Small intestine (tissue), 7 donors: ENCODE results near the gene IQUB. TPM values are rescaled to one million over a fixed set of nuclear protein-coding genes. Genes with fewer than 3 reads are reported as not detected.
A peak's percentile ranks its signal among the peaks of the same experiment; 100 is the strongest.
"Not testable (repeated sequence)": the region's sequence is repeated elsewhere in the genome, so short reads cannot be mapped to it uniquely, and the experiment has no call there.

ENCODE experiments used
- DNase-seq, 2 donors: peaks; one replicate each; pipeline versions ENCODE4 v3.0.0 to v3.0.0-alpha.2; 2013
- FAIRE-seq: peaks from 2 replicates; lab custom pipeline; 2012; peaks lifted over from hg19 to GRCh38; lab: Jason Lieb, UNC
- H3K27ac ChIP-seq, 3 donors: one replicate each; pipeline ENCODE4 v1.5.1; 2013; ENCODE audit warnings: low read length in 2 of 3, mild to moderate bottlenecking in 2 of 3, control low read depth in 1 of 3, inconsistent platforms in 1 of 3, low read depth in 1 of 3, moderate library complexity in 1 of 3
- H3K27me3 ChIP-seq, 3 donors: one replicate each; pipeline ENCODE4 v1.6.1; 2013; ENCODE audit warnings: low read length in 3 of 3, inconsistent platforms in 1 of 3; ENCODE audit not compliant: control insufficient read depth in 3 of 3, insufficient read depth in 3 of 3
- H3K36me3 ChIP-seq, 3 donors: one replicate each; pipeline ENCODE4 v1.6.1; 2013; ENCODE audit warnings: low read length in 3 of 3, inconsistent platforms in 1 of 3, low read depth in 1 of 3, mild to moderate bottlenecking in 1 of 3, moderate library complexity in 1 of 3; ENCODE audit not compliant: control insufficient read depth in 3 of 3, insufficient read depth in 2 of 3
- H3K4me1 ChIP-seq, 3 donors: one replicate each; pipeline ENCODE4 v1.6.1; 2013; ENCODE audit warnings: low read length in 2 of 3, inconsistent platforms in 1 of 3, low read depth in 1 of 3, mild to moderate bottlenecking in 1 of 3, moderate library complexity in 1 of 3; ENCODE audit not compliant: control insufficient read depth in 3 of 3, insufficient read depth in 2 of 3
- H3K4me3 ChIP-seq, 3 donors: one replicate each; pipeline ENCODE4 v1.5.1; 2013; ENCODE audit warnings: low read length in 3 of 3, control low read depth in 1 of 3, inconsistent platforms in 1 of 3, low read depth in 1 of 3, mild to moderate bottlenecking in 1 of 3, moderate library complexity in 1 of 3
- H3K9me3 ChIP-seq, 2 donors: one replicate each; pipeline ENCODE4 v1.6.1; 2013; ENCODE audit warnings: low read depth in 1 of 2, low read length in 1 of 2; ENCODE audit not compliant: control insufficient read depth in 2 of 2, insufficient read depth in 1 of 2
- WGBS, 3 donors: extraction: QIAGEN DNeasy Blood & Tissue Kit; methylation state at CpG; one replicate each; pipeline ENCODE4 v1.1.7; 2013; 5-methylcytosine and 5-hydroxymethylcytosine counted together
- polyA plus RNA-seq, 4 donors: library from polyadenylated mRNA; stranded (reverse) in 3 of 4; unstranded in 1 of 4; fragments of 200-250 nt in 3 of 4; fragments of 120-200 nt in 1 of 4; gene quantifications; one replicate each; pipeline versions ENCODE4 v1.2.1 to v1.2.3, GENCODE V29; 2013
- donor health status: healthy with polysubstance abuse.
- donor health status: control.
- donor health status: control.
- donor health status: Bipolar disorder and iron deficiency.
- donor health status: healthy.

The IQUB gene
- polyA plus RNA-seq, 4 donors: 0.03 to 0.22 (median 0.19) TPM; not detected in 1

GRCh38 chr7:123526533-123526932 is 7.9 kb downstream of the IQUB start:
- WGBS, 3 donors: 87 to 96% (median 96%) methylated on average over 6 of the region's 7 CpGs
- not testable (repeated sequence) for H3K27me3 ChIP-seq, H3K27ac ChIP-seq, H3K9me3 ChIP-seq, FAIRE-seq, H3K36me3 ChIP-seq, H3K4me3 ChIP-seq, H3K4me1 ChIP-seq, DNase-seq

DNA sequence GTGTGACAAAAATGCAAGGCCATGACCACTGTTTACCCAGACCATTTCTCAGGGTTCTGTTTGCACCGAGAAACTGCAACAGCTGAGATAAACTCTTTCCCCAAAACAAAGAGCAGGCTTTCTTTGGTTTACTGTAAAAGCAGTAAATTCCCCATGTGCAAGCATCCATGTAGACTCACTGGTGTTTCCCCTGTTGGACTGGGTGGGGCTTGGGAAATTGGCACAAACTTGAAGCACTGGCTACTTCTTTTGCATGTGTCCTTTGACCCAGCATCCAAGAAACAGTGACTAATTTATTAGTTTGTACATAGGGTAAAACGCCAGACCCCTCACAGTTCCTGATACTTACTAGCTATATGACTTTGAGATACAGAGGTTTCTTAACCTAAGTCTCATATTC is 12.3 kb downstream of the IQUB start:
- H3K4me1 ChIP-seq: no peaks in the 10 kb centered on the region
- no peaks in the 10 kb centered on the region for H3K27me3 ChIP-seq
- peak; percentile 43 to 45 for DNase-seq
- no peaks in the 10 kb centered on the region for H3K9me3 ChIP-seq
- WGBS, 3 donors: 14 to 40% (median 32%) methylated on average over 2 of the region's 2 CpGs
- no peaks in the 10 kb centered on the region for H3K36me3 ChIP-seq
- H3K4me3 ChIP-seq: no peak overlapping the region
- FAIRE-seq: no peak
- no peak overlapping the region for H3K27ac ChIP-seq

DNA sequence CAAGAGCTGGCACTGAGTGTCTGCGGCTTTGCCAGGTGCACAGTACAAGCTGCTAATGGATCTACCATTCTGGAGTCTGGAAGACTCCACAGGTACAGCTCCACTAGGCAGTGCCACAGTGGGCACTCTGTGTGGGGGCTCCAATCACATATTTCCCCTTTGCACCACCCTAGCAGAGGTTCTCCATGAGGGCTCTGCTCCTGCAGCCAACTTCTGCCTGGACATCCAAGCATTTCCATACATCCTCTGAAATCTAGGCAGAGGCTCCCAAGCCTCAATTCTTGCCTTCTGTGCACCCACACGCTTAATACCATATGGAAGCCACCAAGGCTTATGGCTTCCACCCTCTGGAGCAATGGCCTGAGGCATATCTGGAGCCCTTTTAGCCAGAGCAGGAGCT is 29.2 kb downstream of the IQUB start:
- 88 to 100% (median 94%) methylated on average over 2 of the region's 2 CpGs for WGBS, 3 donors
- no peaks in the 10 kb centered on the region for H3K36me3 ChIP-seq
- FAIRE-seq: no peak

GRCh38 chr7:123502201-123502600 is 32.2 kb downstream of the IQUB start:
- DNase-seq (no peak), FAIRE-seq (no peak)
- Histone ChIP-seq H3K4me1 (peaks cover 0 to 4% (median 0%) of the 10 kb centered on the region in 3 donors), H3K9me3 (peaks cover 1 to 20% of the 10 kb centered on the region in 2 donors), H3K27ac (no peak overlapping the region), H3K27me3 (no peaks in the 10 kb centered on the region), H3K4me3 (no peak overlapping the region), H3K36me3 (no peaks in the 10 kb centered on the region)
- WGBS, 3 donors: 87 to 90% (median 89%) methylated on average over 5 of the region's 5 CpGs

More for the DNA sequence above, 29.2 kb downstream of the IQUB start:
- DNase-seq: no peak
- Histone ChIP-seq H3K27me3 (no peaks in the 10 kb centered on the region), H3K27ac (no peak overlapping the region), H3K4me1 (peaks cover 0 to 4% (median 0%) of the 10 kb centered on the region in 3 donors), H3K9me3 (peaks cover 1 to 20% of the 10 kb centered on the region in 2 donors), H3K4me3 (no peak overlapping the region)

DNA sequence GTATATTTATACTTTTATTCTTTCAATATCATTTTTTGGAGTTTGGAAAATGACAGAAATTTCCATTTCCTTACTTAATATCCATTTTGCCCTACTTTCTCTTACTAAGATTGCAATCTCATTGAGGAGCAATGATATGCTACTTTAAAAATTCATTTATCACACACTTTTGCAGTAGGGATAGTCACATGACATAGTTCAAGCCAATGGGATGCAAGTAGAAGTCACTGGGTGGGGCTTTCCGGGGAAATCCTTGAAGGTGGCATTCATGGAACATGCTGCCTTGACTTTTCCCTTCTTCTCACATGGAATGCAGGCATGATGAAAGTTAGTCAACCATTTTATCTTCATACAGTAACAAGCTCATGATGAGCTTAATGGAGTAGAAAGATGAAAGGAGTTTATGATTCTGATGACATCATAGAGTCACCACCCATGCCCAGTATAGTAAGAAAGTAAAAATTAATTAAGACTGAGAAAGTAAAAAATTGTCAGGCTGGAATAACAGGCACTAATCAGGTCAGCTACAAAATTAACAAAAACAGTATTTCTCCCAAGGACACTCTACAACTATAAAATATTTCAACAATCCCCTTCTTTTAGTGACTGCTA is 33.4 kb downstream of the IQUB start:
- FAIRE-seq: no peak
- H3K36me3 ChIP-seq: no peaks in the 10 kb centered on the region
- H3K4me3 ChIP-seq: no peak overlapping the region
- H3K27me3 ChIP-seq: no peaks in the 10 kb centered on the region
- peaks cover 0 to 4% (median 0%) of the 10 kb centered on the region in 3 donors for H3K4me1 ChIP-seq
- no peak overlapping the region for H3K27ac ChIP-seq
- WGBS, 3 donors: 83 to 89% (median 83%) methylated on average over 1 of the region's 1 CpG
- DNase-seq: no peak
- peaks cover 1 to 16% of the 10 kb centered on the region in 2 donors for H3K9me3 ChIP-seq

GRCh38 chr7:123499211-123499970 is 35.0 kb downstream of the IQUB start:
- peak; percentile 3 to 22 for DNase-seq
- H3K27ac ChIP-seq: no peak overlapping the region
- peaks cover 0 to 4% of the 10 kb centered on the region in 2 donors for H3K9me3 ChIP-seq
- H3K4me1 ChIP-seq: no peaks in the 10 kb centered on the region
- H3K27me3 ChIP-seq: no peaks in the 10 kb centered on the region
- H3K36me3 ChIP-seq: no peaks in the 10 kb centered on the region
- 27 to 65% (median 40%) methylated on average over 8 of the region's 8 CpGs for WGBS, 3 donors
- no peak for FAIRE-seq
- H3K4me3 ChIP-seq: no peak overlapping the region

DNA sequence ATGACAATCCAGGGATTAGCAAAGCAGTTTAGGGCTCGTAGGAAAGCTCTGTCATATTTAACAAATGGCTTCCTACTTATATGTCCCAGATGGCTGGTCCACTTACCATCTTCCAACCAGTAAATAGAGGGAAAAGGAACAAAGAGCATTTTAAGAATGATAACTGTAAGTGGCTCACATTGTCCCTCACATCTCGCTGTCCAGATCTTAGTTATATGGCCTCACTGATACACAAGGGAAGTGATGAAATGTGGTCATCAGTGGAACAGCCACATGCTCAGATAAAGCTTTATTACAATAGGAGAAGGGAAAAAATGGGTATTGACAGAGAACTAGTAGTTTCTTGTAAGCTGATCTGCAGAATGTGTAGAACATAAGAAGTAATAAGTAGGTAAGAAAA is 35.8 kb downstream of the IQUB start:
- no peak for FAIRE-seq
- H3K27ac ChIP-seq: no peak overlapping the region
- H3K27me3 ChIP-seq: no peaks in the 10 kb centered on the region
- peak in 1 of 2 donors; percentile 25 for DNase-seq
- 37 to 57% (median 40%) methylated on average over 2 of the region's 2 CpGs for WGBS, 3 donors
- H3K36me3 ChIP-seq: no peaks in the 10 kb centered on the region
- H3K4me1 ChIP-seq: no peaks in the 10 kb centered on the region
- no peak overlapping the region for H3K4me3 ChIP-seq
- H3K9me3 ChIP-seq: no peaks in the 10 kb centered on the region

DNA sequence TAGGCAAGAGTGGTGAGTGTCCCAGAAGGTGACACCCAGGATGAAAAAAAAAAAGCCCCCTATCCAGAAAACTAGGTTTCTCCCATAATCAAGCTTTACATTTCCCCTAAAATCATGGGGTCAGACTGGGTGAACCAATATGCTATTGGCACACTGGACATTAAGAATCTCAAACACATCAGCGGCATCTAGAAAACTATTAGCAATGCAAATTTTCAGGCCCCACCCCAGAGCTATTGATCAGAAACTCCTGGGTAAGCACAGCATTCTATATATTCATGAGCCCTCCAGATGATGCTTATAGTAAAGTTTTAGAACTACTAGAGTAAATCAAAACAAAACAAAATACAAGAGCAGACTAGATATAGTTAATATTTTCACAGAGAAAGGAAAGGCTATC is 36.4 kb downstream of the IQUB start:
- WGBS, 3 donors: 60 to 81% (median 80%) methylated on average over 1 of the region's 1 CpG
- DNase-seq: no peak
- H3K9me3 ChIP-seq: no peaks in the 10 kb centered on the region
- no peaks in the 10 kb centered on the region for H3K36me3 ChIP-seq
- H3K4me1 ChIP-seq: no peaks in the 10 kb centered on the region
- no peak for FAIRE-seq
- no peak overlapping the region for H3K27ac ChIP-seq
- H3K4me3 ChIP-seq: no peak overlapping the region
- H3K27me3 ChIP-seq: no peaks in the 10 kb centered on the region
